NOMO-1 treated with dmso at 0.1 percent for 144 hours (cell line): ENCODE measurements around the gene AMBRA1.

Source experiments
- DNase-seq: peaks from one replicate; lab custom pipeline; 2025; ENCODE audit not compliant: unreplicated experiment; lab: John Stamatoyannopoulos, UW

Gene AMBRA1

DNA sequence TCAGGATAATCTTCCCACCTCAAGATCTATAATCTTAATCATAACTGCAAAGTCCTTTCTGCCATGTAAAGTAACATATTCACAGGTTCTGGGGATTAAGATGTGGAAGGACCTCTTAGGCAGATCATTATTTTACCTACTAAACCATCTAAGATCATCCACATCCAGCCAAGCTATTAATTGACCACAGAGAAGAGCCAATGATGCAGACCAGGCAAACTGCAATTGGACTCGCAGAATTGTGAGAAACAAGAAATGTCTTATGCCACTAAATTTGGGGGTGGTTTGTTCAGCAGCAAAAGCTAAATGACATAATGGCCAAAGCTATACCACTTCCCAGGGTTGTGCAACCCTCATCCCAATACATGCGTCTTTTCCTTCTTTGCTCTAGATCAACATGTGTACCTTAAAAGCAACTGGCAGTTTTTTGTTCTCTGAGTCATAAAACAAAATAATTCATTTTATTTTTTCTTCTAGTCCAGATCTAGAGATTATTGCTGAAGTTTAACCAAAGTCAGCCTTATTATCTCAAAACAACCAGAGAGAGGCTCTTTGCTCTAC is 113.6 kb downstream of the AMBRA1 start:
- no peak for DNase-seq

DNA sequence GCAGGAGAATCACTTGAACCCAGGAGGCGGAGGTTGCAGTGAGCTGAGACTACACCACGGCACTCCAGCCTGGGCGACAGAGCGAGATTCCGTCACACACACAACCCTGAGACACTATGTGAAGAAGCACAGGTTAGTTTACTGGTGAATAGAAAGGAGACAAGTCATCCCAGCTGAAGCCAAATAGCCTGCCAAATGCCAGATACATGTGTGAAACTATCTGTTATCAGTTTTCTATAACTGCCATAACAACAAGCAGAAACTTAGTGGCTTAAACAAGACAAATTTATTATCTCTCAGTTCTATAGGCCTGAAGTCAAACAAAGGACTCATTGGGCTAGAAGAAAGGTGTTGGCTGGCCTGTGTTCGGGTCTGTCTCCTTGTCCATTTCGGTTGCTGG is 114.2 kb downstream of the AMBRA1 start:
- no peak for DNase-seq

DNA sequence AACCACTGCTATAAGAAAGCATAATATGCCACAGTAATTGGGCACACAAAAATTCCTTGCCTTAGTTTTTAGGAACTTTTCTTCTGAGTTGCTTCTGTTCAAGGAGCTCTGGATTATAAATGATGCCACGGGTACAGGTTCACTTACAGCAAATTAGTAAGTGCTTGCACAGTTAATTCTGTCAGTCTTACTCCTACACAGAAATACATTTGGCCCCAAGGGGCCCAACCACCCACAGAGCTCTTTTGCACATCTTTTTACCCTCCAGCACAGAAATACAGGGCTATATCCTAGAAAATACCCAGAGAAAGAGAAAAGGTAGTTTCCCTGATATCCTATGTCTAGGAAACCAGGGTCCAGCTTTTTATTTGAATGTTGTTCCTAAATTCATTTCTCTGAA is 115.6 kb downstream of the AMBRA1 start:
- no peak for DNase-seq

DNA sequence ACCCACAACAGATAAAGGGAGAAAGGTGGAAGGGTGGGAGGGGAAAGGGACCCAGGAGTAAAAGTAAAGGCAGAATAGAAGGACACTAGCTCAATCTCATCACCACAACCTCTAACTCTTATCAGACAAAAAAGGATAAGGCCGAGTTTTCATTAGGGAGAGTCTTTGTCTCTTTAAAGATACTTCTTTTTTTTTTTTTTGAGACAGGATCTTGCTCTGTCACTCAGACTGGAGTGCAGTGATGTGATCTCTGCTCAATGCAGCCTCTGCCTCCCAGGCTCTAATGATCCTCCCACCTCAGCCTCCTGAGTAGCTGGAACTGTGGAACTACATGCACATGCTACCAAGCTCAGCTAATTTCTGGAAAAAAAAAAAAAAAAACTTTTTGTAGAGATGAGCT is 116.7 kb downstream of the AMBRA1 start:
- no peak for DNase-seq

DNA sequence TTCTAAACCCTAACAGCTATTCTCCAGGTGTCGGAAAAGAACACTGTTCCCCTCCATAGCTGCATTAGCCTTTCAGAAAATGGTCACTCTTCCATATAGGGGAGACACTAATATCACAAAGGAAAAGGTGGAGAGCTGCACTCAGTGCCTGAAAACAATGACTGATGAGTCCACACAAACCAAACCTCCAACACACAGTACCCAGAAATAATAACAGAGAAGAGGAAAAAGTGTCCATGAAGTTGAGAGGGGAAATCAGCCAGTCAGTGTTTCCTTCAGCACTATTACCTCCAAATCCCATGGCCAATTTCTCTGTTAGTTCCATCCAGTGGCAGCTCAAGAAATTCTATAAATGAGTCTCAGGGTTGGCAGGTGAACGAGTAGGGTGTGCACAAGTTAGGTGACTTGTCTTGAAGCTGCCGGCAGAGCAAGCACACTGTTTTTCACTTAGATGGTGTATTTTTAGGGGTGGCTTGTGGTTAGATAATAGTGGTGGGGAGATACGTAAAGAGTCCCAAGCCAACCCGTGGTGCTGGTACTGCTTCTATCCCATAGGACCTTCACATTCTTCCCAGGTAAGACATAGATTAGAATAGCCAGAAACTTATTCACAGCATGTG is 117.8 kb downstream of the AMBRA1 start:
- DNase-seq: no peak

DNA sequence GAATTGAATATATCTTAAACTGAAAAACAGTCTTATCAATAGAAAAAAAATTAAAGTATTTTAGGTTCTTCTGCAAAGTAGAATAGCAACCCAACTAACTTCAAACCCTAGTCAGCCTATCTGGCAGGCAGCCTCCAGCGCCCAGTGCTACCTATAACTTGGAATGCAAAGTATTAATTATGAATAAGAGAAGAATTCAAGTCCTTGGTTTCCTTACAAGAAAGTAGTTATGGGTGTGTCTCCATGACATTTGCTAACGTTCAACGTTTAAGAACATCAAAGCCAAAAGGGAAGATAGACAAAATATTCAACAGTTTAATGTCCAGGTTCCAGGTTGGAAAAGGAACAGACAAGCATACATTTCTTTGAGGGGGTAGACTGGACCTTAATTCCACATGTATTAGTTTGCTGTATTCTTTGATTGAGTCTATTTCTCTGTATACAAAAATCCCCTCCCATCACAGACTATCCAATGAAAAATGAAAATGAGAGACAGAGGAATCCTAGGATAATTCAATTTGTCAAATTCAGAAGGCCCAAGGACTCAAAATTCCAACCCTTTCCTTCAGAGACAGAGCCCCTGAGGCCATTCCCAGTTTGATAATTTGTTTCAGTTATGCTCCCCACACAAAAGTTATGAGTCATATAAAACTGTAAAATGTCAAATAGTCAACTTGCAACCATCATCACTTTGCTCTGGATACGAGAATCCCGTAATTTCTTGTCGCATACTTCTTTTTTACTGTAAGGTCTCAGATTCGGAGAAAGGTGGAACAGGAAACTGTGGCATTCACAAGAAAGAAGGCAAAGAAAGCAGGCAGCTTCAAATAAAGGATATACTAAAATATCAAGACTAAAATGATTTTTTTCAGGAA is 118.5 kb downstream of the AMBRA1 start:
- DNase-seq: no peak

DNA sequence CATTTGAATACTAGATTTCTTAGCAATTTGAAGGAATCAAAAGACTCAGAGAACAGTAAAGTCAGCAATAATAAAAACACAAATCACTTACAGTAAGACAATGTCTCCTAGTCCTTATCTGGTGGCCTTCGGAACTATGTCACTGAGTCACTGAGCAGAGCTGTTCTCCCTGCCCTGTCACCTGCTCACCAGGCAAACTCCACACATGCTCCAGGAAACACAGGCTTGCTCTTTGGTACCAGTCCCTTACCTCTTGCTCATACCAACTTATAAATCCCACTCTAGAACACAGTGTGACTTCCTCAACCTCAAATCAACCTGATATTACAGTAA is 121.2 kb downstream of the AMBRA1 start:
- no peak for DNase-seq

DNA sequence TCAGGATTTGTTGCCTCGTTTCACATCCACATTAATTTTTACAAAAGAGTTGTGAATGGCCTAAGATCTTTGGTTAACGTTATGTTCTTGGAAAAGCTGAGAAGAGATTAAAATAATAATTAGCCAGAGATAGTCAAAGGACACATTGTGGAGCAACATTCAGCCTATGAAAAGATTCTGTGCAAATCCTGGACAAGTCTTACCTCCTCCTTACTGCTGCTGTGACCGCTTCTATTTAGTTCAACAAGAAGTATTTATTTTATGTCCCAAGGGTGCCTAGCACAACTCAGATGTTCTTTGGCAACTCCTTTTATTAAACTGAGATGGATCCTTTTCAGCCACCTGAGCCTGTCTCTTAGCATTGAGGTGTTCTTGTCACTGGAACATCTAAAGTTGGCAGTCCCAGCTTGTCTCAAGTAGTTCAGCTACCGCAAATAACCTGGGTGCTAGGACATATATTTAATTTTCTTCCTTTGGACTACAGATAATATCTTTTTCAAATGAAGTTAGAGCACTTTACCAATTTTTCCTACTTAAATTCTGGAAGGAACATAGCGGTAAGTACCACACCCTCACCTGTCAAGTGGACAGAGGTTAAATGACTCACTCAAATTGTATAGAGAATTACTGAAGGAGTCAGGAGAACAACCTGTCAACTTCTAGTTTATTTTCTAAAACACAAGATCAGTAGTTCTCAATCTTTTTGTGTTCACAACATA is 121.7 kb downstream of the AMBRA1 start:
- no peak for DNase-seq

DNA sequence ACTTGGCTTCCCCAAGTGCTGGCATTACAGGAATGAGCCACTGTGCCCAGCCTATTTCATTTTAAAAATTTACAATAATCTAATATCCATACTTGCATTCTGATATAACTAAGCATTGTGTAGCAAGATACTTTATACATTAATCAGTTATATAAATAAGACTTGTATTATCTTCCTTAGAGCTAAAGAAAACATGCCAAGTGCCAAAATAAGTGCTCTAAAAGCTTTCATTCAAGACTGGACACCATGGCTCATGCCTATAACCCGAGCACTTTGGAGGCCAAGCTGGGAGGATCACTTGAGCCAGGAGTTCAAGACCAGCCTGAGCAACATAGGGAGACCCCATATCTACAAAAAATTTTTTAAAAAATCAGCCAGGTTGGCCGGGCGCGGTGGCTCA is 123.9 kb downstream of the AMBRA1 start:
- DNase-seq: no peak

DNA sequence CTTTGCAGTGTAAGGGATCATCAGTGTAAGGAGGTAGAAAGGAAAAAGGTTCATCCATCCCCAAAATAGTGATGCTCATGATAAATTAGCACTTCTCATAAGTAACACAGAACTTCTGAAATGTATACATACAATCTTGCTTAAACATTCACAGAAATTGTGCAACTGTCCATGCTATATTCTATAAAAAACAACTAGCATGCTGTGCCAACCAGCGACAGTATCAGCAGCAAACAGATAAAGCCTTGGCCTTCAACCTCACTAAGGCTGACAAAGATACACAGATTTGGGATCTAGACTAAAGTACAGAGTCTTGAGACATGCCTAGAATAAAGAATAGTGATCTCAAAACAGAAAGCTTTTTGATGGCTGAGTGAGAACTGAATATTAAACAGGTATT is 128.1 kb downstream of the AMBRA1 start:
- DNase-seq: no peak

DNA sequence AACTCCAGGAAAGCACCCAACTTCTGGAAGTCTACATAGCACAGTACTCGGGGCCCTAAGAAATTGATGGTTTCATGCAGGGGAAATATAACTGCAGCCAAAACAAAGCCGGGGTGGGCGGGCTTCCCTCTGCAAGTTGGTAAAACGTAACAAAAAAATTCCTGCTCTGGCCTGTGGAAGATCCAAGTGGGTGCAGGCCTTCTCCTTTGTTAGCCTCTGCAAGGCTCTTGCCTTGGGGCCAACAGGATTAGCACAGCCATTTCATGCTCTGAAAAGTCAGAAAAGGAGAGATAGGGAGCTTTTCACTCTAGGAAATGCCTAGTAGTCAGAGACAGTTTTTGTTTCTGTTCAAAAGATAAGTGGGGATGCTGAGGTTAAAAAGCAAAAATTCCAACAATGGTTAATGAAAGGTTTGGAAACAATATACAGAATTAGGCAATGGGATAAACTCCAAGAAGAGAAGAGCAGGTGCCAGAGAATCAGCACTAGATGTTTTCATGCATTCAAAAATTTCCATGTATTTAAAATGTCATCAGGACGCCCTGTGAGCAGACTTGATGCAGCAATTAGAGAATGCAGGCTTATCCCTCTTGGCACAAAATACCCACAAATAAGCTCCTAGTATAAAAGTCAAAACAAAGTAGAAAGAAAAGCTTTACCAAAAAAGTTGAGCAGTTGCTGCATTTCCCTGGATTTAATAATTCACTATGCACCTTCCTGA is 130.0 kb downstream of the AMBRA1 start:
- DNase-seq: no peak

DNA sequence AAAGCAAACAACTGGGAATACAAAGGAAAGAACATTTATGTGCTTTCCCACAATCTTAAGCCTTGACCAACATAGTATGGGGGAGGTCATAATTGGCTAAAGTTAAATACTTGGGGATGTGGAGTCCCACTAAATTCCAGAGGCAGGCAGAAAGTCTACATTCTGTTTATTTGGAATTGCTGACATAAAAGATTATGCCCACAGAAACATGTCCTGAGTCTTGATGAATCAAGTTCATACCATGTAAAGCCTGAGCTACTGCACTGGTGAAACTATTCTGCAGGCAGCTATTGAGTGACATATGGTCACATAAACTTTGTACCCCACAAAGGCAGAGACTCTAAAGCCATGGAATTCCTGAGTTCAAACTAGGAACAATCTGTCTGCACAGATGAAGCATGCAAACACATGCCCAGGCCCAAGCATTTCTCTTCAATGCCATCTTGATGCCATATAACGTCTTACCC is 132.3 kb downstream of the AMBRA1 start:
- no peak for DNase-seq

DNA sequence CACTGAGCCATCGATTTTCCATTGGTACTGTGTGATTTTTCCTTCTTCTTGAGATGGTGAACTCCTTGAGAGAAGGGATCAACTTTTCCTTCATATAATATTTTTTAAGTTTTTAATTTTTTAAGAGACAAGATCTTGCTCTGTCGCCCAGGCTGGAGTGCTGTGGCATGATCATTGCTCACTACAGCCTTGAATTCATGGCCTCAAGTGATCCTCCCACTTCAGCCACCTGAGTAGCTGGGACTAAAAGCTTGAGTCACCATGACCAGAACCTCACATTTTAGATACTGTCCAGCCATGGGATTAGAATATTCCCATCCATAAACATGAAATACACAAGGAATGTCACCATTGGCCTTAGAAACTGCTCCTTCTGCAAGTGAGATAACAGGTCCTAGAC is 135.3 kb downstream of the AMBRA1 start:
- DNase-seq: no peak

DNA sequence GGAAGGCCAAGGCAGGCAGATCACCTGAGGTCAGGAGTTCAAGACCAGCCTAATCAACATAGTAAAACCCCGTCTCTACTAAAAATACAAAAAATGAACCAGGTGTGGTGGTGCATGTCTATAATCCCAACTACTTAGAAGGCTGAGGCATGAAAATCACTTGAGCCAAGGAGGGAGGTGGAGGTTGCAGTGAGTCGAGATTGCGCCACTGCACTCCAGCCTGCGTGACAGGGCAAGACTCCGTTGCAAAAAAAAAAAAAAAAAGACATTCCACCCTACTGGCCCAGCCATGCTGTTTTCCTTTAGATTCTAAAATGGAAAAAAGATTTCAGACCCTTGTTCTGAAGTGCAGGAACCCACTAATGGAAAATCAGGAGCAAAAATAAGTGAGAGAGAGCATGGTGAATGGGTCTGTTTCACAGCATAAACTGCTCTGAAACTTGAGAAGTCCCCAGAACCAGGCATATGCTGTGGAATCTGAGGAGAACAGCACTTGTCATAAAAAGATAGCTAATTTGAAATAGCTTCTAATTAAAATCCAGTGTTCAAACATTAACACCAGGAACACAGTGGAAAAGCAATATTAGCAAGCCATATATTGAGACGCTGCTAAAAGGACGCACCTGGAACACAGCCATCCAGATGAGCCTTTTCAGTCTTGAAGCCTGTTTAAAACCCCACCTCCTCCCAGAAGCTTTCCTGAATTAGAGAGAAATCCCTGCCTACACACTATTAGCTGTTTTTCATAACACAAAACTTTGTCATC is 136.0 kb downstream of the AMBRA1 start:
- no peak for DNase-seq

DNA sequence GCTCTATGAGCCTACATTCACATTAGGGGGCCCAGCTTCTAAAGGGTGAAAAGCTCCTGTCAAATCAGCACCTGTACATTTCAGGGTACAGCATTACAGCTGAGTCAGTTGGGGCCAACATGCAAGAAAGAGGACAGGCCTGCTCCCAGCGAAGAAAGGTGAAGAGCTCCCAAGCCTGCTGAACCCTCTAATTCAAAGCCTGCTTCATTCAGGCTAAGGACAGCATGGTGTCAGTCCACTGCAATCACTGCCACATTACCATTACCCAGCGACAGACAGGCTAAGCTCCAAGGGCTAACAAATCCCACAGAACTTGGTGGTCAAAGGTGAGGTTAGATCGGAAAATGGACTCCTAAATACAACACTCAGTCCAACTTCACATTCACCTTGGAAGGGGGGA is 136.8 kb downstream of the AMBRA1 start:
- no peak for DNase-seq

DNA sequence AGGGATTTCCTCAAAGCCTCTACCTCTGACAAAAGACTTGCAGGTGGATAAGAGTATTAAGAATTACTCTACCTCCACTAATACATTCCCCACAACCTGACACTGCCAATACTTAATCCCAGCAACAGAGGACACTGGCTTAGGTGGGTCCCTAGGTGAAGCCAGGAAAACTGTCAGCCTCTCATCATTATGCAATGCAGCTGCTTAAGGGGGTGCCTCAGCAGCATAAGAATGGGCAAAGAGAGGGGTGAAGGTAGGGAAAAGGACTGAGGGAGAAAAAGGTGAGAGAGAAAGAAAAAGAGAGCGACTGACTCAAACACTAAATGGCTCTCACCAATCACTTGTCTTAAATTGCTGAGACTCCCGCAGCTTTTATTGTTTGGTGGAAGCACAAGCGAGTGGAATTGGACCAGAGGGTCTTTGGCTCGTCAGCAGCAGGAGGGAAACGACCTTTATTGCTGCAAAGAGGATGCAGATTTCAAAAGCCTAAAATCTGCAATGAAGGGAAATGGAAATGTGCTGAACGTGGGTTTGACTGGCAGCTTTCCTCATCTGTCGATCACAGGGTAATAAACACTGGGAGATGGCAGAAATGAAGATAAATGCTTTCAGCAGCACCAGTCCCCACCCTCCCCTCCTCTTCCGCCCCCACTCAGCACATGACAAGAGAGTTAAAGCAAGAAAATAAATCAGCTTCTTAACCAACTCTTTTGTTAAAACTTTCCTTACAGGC is 137.4 kb downstream of the AMBRA1 start:
- DNase-seq: no peak

DNA sequence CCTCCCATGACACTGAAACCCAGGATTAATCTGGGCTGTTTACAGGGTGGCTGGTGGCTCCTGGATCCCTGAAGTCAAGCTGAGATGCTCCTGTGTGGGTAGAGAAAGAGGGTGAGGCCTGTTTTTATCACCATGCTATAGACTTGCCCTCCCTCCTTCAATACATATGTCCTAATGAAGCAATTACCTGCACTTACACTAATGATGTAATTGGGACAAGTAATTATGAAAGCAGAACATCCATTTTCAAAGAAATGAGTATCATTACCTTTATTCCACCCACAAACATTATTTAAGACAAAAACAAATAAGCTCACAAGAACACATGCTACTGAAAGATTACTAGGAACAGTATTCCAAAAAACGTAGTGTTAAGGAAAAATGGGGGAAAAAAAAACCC is 138.0 kb downstream of the AMBRA1 start:
- no peak for DNase-seq

DNA sequence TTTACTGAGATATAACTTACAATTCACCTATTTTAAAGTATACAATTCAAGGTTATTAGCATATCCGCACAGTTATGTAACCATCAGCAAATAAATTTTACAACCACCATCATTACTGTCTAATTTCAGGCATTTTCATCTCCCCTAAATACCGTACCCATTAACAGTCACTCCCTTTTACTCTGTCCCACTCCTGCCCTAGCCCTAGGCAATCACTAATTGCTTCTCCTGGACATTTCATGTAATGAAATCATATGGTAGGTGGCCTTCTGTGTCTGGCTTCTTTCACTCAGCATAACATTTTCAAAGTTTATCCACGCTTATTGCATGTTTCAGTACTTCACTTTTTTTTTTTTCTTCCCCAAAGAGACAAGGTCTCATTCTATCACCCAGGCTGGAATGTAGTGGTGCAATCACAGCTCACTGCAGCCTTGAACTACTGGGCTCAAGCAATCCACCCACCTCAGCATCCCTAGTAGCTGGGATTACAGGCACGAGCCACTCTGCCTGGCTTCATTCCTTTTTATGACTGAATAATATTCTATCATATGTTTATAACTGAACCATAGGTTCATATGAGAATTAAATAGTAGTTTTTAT is 140.8 kb downstream of the AMBRA1 start:
- DNase-seq: no peak

DNA sequence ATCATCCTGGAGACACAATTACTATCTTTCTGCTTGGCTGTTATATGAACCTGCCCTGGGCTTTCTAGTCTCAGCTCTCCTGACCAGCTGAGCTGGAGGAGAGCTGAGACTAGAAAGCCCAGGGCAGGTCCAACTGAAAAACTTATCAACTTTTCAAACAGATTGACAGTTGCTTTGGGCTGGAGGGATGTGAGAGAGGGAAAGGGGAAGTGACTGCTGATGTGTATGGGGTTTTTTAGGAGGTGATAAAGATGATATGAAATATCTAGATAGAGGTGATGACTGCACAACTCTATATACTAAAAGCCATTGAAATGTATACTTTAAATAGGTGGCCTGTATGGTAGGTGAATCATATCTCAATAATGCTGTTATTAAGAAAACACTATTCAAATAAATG is 142.1 kb downstream of the AMBRA1 start:
- peak; percentile 2 for DNase-seq
